ENCODE measurements around the gene MBD5.
"Not testable (repeated sequence)": the region's sequence is repeated elsewhere in the genome, so short reads cannot be mapped to it uniquely, and the experiment has no call there.

- not testable (repeated sequence) for TF ChIP-seq EZH2 (IDR thresholded peaks at IDR 0.05; ENCODE audit: insufficient read depth, poor library complexity, severe bottlenecking); EZH2phosphoT487 (IDR thresholded peaks at IDR 0.05; ENCODE audit: insufficient read depth, low read depth)
These were observed 25.9 kb upstream of the MBD5 start for GRCh38 chr2:147994965-147995364.
